Stimulated activated naive CD8-positive, alpha-beta T cell treated with anti-CD3 and anti-CD28 coated beads, Interleukin-15, amount 100 ng/mL, for 72 hours (primary cell): ENCODE measurements around the gene NPTX2.

Source experiments
- ATAC-seq: fragments of 150-1000 bp; cut with Tn5 transposase; 2 replicates; pipeline ENCODE4 v1.10.0; 2021; ENCODE audit warnings: mild to moderate bottlenecking, moderate library complexity
- DNase-seq, 2 donors: peaks; one replicate each; pipeline ENCODE4 v3.0.0; 2021 to 2022
- H3K27ac Mint-ChIP-seq, 2 donors: one replicate each; pipeline ENCODE4 v1.8.0; 2022; ENCODE audit warnings: mild to moderate bottlenecking in 2 of 2, mixed read lengths in 2 of 2, moderate library complexity in 2 of 2
- H3K27me3 Mint-ChIP-seq: one replicate; pipeline ENCODE4 v1.8.0; 2022; ENCODE audit warnings: mixed read lengths
- H3K4me1 Mint-ChIP-seq: one replicate; pipeline ENCODE4 v1.8.0; 2022; ENCODE audit warnings: mild to moderate bottlenecking, mixed read lengths
- H3K4me3 Mint-ChIP-seq, 2 donors: one replicate each; pipeline ENCODE4 v1.8.0; 2022; ENCODE audit warnings: mild to moderate bottlenecking in 2 of 2, mixed read lengths in 2 of 2, moderate library complexity in 1 of 2
- H3K9me3 Mint-ChIP-seq, 2 donors: one replicate each; pipeline ENCODE4 v1.8.0; 2022; ENCODE audit warnings: mixed read lengths in 2 of 2

Gene NPTX2

GRCh38 chr7:98659756-98660155 lies 42.7 kb downstream of the NPTX2 start:
- no peak overlapping the region for H3K27ac Mint-ChIP-seq
- no peaks in the 10 kb centered on the region for H3K4me1 Mint-ChIP-seq
- H3K9me3 Mint-ChIP-seq, result peaks cover 0 to 11% of the 10 kb centered on the region in 2 donors
- no peak overlapping the region for H3K4me3 Mint-ChIP-seq
- ATAC-seq (no peak), DNase-seq (no peak)
- H3K27me3 Mint-ChIP-seq, result no peaks in the 10 kb centered on the region

GRCh38 chr7:98661607-98662006 lies 44.5 kb downstream of the NPTX2 start:
- H3K27ac Mint-ChIP-seq, result no peak overlapping the region
- H3K4me3 Mint-ChIP-seq, result no peak overlapping the region
- DNase-seq (no peak), ATAC-seq (no peak)
- H3K4me1 Mint-ChIP-seq, result no peaks in the 10 kb centered on the region
- H3K27me3 Mint-ChIP-seq, result no peaks in the 10 kb centered on the region
- H3K9me3 Mint-ChIP-seq, result peaks cover 7 to 20% of the 10 kb centered on the region in 2 donors

GRCh38 chr7:98662289-98662688 lies 45.2 kb downstream of the NPTX2 start:
- Mint-ChIP-seq H3K4me3 (no peak overlapping the region), H3K4me1 (no peaks in the 10 kb centered on the region), H3K27me3 (no peaks in the 10 kb centered on the region), H3K9me3 (peaks cover 7 to 20% of the 10 kb centered on the region in 2 donors), H3K27ac (no peak overlapping the region)
- ATAC-seq (no peak), DNase-seq (no peak)

GRCh38 chr7:98664882-98665281 lies 47.8 kb downstream of the NPTX2 start:
- Mint-ChIP-seq H3K27ac (no peak overlapping the region), H3K9me3 (peaks cover 7 to 20% of the 10 kb centered on the region in 2 donors), H3K4me3 (no peak overlapping the region), H3K27me3 (no peaks in the 10 kb centered on the region), H3K4me1 (no peaks in the 10 kb centered on the region)
- no peak for ATAC-seq
- DNase-seq, result no peak

- Mint-ChIP-seq H3K27me3 (no peaks in the 10 kb centered on the region), H3K4me3 (no peak overlapping the region), H3K4me1 (no peaks in the 10 kb centered on the region), H3K9me3 (peaks cover 7 to 43% of the 10 kb centered on the region in 2 donors), H3K27ac (no peak overlapping the region)
- DNase-seq (no peak), ATAC-seq (no peak)
Observed at GRCh38 chr7:98668255-98668654, 51.2 kb downstream of the NPTX2 start.

- DNase-seq (no peak), ATAC-seq (no peak)
- no peak overlapping the region for H3K27ac Mint-ChIP-seq
- no peak overlapping the region for H3K4me3 Mint-ChIP-seq
- H3K9me3 Mint-ChIP-seq, result peaks cover 7 to 34% of the 10 kb centered on the region in 2 donors
- no peaks in the 10 kb centered on the region for H3K4me1 Mint-ChIP-seq
- no peaks in the 10 kb centered on the region for H3K27me3 Mint-ChIP-seq
Observed at GRCh38 chr7:98669329-98670000, 52.4 kb downstream of the NPTX2 start.

- no peak overlapping the region for H3K4me3 Mint-ChIP-seq
- ATAC-seq (no peak), DNase-seq (no peak)
- peaks cover 3 to 27% of the 10 kb centered on the region in 2 donors for H3K9me3 Mint-ChIP-seq
- H3K27ac Mint-ChIP-seq, result no peak overlapping the region
- H3K27me3 Mint-ChIP-seq, result no peaks in the 10 kb centered on the region
- no peaks in the 10 kb centered on the region for H3K4me1 Mint-ChIP-seq
Observed at GRCh38 chr7:98670186-98670585, 53.1 kb downstream of the NPTX2 start.

- Mint-ChIP-seq H3K9me3 (peaks cover 0 to 24% of the 10 kb centered on the region in 2 donors), H3K4me3 (no peak overlapping the region), H3K27me3 (no peaks in the 10 kb centered on the region), H3K4me1 (no peaks in the 10 kb centered on the region), H3K27ac (no peak overlapping the region)
- no peak for DNase-seq
- ATAC-seq, result no peak
Observed at GRCh38 chr7:98671733-98672331, 54.7 kb downstream of the NPTX2 start.

- no peak for DNase-seq
- no peaks in the 10 kb centered on the region for H3K27me3 Mint-ChIP-seq
- ATAC-seq, result no peak
- no peak overlapping the region for H3K27ac Mint-ChIP-seq
- H3K4me3 Mint-ChIP-seq, result no peak overlapping the region
- H3K9me3 Mint-ChIP-seq, result peaks cover 0 to 29% of the 10 kb centered on the region in 2 donors
- H3K4me1 Mint-ChIP-seq, result no peaks in the 10 kb centered on the region
Observed at GRCh38 chr7:98674461-98674860, 57.4 kb downstream of the NPTX2 start.

GRCh38 chr7:98674881-98675280 lies 57.8 kb downstream of the NPTX2 start:
- no peak for ATAC-seq
- Mint-ChIP-seq H3K4me3 (no peak overlapping the region), H3K9me3 (peaks cover 0 to 29% of the 10 kb centered on the region in 2 donors), H3K4me1 (no peaks in the 10 kb centered on the region), H3K27ac (no peak overlapping the region), H3K27me3 (no peaks in the 10 kb centered on the region)
- no peak for DNase-seq

- peaks cover 0 to 7% of the 10 kb centered on the region in 2 donors for H3K9me3 Mint-ChIP-seq
- peaks cover 6% of the 10 kb centered on the region for H3K4me1 Mint-ChIP-seq
- peaks cover 9% of the 10 kb centered on the region for H3K27me3 Mint-ChIP-seq
- ATAC-seq (no peak), DNase-seq (no peak)
- no peak overlapping the region for H3K4me3 Mint-ChIP-seq
- no peak overlapping the region for H3K27ac Mint-ChIP-seq
Observed at GRCh38 chr7:98678215-98678614, 61.1 kb downstream of the NPTX2 start.
